Stimulated activated CD8-positive, alpha-beta memory T cell treated with anti-CD3 and anti-CD28 coated beads, Interleukin-4, amount 100 ng/mL, for 48 hours (primary cell): ENCODE data around the gene MARCHF6.
"Not testable (repeated sequence)": the region's sequence is repeated elsewhere in the genome, so short reads cannot be mapped to it uniquely, and the experiment has no call there.

Experiments
- DNase-seq: peaks from one replicate; pipeline ENCODE4 v3.0.0-alpha.2; 2020

Gene MARCHF6

DNA sequence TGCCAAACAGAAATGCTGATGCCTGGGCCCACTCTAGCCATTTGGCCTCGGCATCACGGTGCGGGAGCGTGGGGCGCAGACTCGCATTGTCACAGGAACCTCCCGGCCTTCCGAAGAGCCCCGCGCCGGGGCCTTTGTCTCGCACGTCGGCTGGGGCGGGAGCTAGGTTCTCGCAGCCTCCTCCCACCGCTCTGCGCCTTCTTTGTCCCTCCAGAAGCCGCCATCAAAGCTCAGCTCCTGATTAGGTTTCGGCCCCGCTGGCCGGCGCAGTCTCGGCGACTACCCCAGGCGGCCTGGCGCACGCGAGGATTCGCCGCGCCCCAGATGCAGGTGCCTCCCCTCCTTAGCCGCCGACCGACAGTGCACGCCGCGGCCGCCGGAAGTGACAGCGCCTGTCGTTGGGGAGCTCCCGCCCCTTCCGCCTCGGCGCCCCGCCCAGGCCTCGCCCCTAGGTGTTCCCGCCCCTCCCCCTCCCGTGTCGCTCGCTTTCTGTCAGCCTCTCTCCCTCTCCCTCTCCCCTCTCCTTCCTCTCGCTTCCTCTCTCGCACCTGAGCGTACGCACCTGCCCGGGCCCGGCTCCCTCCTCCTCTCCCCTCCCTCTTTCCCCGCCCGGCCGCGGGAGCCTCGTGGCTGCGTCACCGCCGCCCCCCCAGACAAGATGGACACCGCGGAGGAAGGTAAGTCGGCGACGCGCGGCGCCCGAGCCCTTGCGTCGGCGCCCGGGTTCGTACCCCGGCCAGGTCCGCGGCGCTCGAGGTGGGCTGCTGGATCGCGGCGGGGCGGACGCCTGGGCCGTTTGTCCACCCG, at the start of gene MARCHF6:
TSS of gene MARCHF6 (plus strand) at position 455 of the 807 bp plus-strand sequence. CDS start at position 659, 204 bp downstream.
- DNase-seq, result peak; percentile 96

DNA sequence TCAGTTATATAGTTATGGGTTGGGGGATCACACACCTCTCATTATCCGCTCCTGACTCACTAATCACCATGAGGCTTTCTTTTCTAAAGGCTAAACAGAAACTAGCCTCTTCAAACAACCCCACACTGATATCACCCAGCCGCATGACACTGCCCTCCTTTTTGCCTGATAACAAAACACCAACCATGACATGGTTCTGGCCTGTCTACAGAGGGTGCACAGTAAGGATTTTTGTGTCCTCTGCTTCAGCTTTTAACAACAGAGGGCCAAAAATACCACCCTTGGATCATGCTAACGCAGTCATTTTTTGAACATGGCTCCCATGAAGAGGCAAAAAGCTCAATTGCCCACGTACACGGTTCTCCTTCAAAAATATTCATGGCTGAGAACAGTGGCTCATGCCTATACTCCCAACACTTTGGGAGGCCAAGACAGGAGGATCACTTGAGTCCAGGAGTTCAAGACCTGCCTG, 49.8 kb upstream of the MARCHF6 start:
- no peak for DNase-seq

- no peak for DNase-seq
Measured at GRCh38 chr5:10304932-10305331, 48.6 kb upstream of the MARCHF6 start.

- no peak for DNase-seq
Measured at GRCh38 chr5:10306114-10306513, 47.4 kb upstream of the MARCHF6 start.

DNA sequence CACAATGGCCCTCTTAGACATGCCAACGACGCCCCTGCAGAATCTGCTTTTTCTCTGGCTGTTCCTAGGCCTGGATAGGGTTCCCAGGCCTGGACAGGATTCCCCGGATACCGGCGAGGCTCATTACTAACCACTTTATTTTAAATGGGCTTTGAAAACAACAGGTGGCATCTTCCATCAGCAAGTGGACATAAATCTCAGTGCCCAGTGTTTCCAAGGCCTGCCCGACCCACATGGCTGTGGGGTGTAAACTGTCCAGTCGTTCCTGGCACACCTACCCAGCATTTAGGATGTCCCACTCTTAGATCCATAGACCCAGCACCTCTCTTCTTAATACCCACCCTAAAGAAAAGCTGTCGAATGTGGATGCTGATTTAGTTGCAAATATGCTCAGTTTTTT, 46.7 kb upstream of the MARCHF6 start:
- DNase-seq, result no peak

- DNase-seq, result peak; percentile 43
Measured at GRCh38 chr5:10307206-10308148, 46.0 kb upstream of the MARCHF6 start, which contains the start of gene CMBL. TSS of gene CMBL (minus strand) at chr5:10307902. CDS start at chr5:10290762, 17,140 bp downstream.

DNA sequence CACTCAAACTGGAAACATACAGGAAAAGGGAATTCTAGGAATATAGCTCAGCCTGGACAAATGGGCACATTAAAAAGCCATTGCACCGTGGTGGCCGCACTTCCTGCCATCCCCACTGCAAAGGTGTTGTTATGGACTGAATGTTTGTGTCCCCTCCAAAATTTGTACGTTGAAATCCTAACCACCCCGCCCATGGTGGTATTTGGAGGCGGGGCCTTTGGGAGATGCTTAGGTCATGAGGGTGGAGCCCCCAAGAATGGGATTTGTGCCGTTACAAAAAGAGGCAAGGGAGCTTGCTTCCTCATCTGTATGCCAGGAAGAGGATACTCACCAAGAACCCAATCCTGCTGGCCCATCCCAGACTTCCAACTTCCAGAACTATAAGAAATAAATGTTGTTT, 44.7 kb upstream of the MARCHF6 start:
- DNase-seq, result no peak

- no peak for DNase-seq
Measured at GRCh38 chr5:10310066-10310779, 43.3 kb upstream of the MARCHF6 start.

GRCh38 chr5:10310835-10311570, 42.5 kb upstream of the MARCHF6 start:
- not testable (repeated sequence) for DNase-seq

GRCh38 chr5:10311595-10312425, 41.7 kb upstream of the MARCHF6 start:
- no peak for DNase-seq

DNA sequence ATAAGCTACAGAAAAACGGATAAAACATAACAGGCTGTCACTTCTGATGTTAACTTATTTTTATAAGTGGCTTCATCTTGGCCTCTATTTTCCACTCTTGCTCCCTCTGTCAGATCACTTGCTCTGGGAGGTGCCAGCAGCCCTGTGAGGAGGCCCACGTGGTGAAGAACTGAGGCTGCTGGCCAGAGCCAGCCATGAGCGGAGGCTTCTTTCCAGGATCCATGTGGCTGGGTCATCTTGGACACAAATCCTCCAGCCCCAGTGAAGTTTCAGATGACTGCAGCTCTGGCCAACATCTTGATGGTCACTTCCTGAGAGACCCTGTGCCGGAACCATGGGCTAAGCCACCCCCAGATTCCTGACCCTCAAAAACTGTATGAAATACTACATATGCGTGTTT, 38.3 kb upstream of the MARCHF6 start:
- no peak for DNase-seq

DNA sequence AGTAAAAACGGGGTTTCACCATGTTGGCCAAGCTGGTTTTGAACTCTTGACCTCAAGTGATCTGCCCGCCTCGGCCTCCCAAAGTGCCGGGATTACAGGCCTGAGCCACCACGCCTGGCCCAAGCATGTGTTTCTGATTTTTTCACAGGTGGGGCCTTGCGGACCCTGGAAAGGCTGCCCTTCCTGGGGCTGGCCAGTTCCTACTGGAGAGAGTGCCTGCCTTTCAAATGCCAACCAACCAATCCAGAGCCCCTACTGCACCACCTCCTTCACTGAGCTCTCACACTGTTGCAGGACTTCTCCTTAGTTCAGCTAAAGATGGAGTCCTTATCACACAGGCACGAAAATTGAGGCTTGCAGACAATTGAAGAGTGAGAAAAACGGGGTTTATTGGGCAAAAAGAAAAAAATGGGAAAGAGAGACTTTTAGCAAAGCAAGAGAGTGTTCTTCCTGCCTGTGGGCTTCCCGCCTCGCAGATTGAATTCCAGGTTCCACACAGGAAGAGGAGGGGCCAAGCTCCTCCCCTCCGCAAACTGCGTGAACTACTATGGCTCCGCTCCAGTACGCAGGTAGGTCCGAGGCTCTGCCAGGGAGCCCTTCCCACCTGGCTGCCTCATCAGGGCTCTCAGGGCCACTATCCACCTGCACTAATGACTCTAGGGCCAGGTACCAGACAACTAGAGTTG, 37.5 kb upstream of the MARCHF6 start:
- DNase-seq, result no peak

DNA sequence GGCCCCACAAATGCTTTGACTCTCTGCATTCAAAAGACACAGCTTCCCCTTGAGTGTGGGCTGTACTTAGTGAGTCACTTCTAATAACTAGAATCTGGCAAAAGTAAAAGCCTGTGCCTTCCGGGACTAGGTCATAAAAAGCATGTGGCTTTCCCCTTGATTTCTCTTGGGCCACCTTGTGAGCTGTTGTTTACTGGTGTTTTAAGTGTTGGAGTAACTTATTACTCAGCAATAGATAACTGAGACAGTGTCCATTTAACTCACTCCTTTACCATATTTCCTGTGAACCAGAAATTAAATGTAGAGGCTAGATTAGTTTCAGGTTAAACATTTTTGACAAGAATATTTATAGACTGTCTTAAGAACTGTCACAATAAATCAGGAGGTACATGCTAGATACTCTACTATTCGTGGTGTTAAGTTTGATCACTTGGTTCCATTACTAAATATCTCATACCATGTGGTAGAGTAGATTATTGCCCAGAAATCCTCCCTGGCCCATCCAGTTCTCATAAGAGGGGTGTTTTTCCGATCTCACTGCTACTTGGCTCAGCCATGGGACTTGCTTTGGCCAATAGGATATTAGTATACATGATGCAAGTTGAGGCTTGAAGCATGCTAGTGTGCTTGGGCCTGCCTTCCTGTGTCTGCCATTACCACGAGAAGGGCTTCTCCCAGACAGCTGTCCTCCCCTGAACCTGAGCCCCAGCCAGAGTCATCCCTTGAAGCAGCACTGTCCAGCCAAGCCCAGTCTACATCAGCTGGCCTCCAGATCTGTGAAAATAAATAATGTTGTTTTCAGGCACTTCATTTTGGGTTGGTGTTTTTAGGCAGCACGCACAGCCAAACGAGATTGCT, 35.4 kb upstream of the MARCHF6 start:
- no peak for DNase-seq

GRCh38 chr5:10319202-10319851, 34.2 kb upstream of the MARCHF6 start:
- DNase-seq, result no peak

DNA sequence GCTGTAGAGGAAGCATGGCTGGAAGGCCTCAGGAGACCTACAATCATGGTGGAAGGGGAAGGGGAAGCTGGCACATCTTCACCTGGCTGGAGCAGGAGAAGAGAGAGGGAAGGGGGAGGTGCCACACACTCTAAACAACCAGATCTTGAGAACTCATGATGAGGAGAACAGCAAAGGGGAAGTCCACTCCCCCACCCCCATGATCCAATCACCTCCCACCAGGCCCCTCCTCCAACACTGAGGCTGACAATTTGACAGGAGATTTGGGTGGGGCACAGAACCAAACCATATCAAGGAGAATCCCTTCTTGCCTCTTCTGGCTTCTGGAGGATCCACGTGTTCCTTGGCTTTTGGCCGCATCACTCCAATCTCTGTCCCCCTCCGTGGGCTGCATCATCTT, 32.7 kb upstream of the MARCHF6 start:
- DNase-seq, result no peak

DNA sequence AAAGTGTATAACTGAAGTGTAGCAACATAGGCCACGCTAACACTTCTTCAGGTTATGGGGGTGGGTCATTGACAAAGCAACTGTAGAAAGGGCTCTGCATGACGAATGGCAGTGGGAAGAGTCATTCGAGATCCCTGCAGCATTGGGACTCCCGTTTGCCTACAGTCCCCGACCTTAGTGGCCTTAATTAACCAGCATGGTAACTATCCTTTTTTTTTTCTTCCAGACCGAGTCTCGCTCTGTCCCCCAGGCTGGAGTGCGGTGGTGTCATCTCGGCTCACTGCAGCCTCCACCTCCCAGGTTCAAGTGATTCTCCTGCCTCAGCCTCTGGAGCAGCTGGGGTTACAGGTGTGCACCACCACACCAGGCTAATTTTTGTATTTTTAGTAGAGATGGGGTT, 31.6 kb upstream of the MARCHF6 start:
- no peak for DNase-seq

GRCh38 chr5:10323588-10324488, 29.7 kb upstream of the MARCHF6 start:
- no peak for DNase-seq
